GM18498 (cell line): ENCODE results near the gene GGA1.

ENCODE experiments used
- ATAC-seq: cut with Tn5 transposase; IDR thresholded peaks from one replicate; pipeline ENCODE4 v1.9.1; 2021; ENCODE audit warnings: mild to moderate bottlenecking, moderate library complexity; ENCODE audit not compliant: unreplicated experiment

Gene GGA1

GRCh38 chr22:37665487-37665886 is 56.9 kb downstream of the GGA1 start:
- ATAC-seq: no peak

GRCh38 chr22:37669586-37669985 is 61.0 kb downstream of the GGA1 start:
- no peak for ATAC-seq

- no peak for ATAC-seq
These were observed 63.7 kb downstream of the GGA1 start for GRCh38 chr22:37672206-37672919.

GRCh38 chr22:37672920-37673455 is 64.4 kb downstream of the GGA1 start:
- ATAC-seq: no peak

GRCh38 chr22:37674248-37674647 is 65.6 kb downstream of the GGA1 start:
- no peak for ATAC-seq

GRCh38 chr22:37674951-37675929 is 66.6 kb downstream of the GGA1 start, which contains the start of gene LGALS1:
LGALS1 (plus strand) TSS chr22:37675636; CDS start chr22:37675703, 67 bp downstream.
- peak; percentile 45 for ATAC-seq

GRCh38 chr22:37675930-37676735 is 67.5 kb downstream of the GGA1 start:
- ATAC-seq: peak; percentile 1

GRCh38 chr22:37676736-37677492 is 68.3 kb downstream of the GGA1 start:
- peak; percentile 53 for ATAC-seq

- ATAC-seq: no peak
These were observed 68.9 kb downstream of the GGA1 start for GRCh38 chr22:37677493-37677974.

GRCh38 chr22:37678372-37678771 is 69.7 kb downstream of the GGA1 start:
- ATAC-seq: no peak

GRCh38 chr22:37679670-37680069 is 71.0 kb downstream of the GGA1 start:
- ATAC-seq: no peak

GRCh38 chr22:37680191-37680851 is 71.7 kb downstream of the GGA1 start:
- no peak for ATAC-seq

- ATAC-seq: no peak
These were observed 72.4 kb downstream of the GGA1 start for GRCh38 chr22:37681001-37681424.

- no peak for ATAC-seq
These were observed 73.0 kb downstream of the GGA1 start for GRCh38 chr22:37681556-37682049.
